GM19397 (cell line): Measurements from ENCODE around the gene GAS1.

Experiments
- ATAC-seq: cut with Tn5 transposase; IDR thresholded peaks from one replicate; pipeline ENCODE4 v1.9.1; 2021; ENCODE audit warnings: mild to moderate bottlenecking, moderate library complexity; ENCODE audit not compliant: unreplicated experiment

GAS1 gene, protein sequence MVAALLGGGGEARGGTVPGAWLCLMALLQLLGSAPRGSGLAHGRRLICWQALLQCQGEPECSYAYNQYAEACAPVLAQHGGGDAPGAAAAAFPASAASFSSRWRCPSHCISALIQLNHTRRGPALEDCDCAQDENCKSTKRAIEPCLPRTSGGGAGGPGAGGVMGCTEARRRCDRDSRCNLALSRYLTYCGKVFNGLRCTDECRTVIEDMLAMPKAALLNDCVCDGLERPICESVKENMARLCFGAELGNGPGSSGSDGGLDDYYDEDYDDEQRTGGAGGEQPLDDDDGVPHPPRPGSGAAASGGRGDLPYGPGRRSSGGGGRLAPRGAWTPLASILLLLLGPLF

DNA sequence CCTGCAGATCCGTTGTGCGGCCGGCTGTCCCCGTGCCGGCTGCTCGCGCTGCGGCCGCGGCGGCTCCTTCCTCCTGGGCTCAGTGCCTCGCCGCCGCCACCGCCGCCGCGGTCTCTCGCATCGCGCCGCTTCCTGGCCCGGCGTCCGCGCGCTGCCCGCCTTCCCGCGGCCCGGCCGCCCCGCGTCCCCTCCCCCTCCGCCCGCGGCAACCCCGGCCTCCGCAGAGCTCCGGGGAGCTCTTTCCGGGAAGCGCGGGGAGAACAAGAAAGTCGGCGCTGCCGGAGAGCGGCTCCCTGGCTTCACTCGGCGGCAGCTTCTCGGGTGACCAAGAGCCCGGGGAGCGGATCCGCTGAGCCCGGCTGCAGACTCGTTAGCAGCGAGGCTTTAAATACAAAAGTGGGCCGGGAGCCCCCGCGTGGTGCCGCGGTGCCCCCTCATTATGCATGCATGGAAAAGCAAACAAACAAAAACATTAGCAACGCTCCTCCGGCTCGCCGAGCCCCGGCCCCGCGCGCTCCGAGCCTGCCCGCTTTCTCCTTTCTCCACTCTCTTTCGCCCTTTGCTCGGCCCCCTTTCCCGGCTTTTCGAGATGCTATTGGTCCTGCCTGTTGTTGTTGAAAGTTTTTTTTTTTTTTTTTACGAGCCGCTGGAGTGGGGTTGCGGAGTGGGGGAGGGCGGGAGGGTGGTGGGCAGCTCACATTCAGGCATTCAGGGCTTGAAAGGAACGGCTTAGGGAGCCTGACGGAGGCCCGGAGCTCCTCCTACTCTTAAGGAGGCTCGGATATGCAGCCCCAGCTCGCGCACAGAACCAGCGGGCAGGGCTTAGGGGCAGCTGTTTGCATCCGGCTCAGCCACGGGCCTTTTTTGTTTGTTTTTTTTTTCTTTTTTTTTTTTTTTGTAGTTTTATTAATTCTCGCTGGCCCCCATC is at the start of gene GAS1:
GAS1 (minus strand) TSS at position 361 of the 928 bp plus-strand sequence. CDS start 727 bp downstream, outside the sequence.
- ATAC-seq = peak; percentile 47

DNA sequence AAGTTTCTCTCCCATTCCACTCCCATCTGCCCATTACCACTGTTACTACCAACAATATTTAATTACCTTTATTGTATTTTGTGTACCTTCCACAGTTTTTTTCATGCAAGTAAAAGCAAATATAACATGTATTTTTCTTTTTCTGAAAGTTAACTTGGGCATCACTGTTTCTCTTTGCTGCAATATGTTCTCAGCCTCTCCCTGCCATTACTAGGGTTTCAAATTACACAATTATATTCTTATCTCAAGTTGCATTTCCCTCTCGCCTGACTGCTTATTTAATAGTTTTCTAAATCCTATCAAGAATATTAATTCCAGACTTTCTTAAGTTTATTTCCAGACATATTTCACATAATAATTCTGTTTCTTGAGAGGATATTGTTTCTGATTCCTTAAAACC is 46.9 kb upstream of the GAS1 start:
- ATAC-seq = no peak

DNA sequence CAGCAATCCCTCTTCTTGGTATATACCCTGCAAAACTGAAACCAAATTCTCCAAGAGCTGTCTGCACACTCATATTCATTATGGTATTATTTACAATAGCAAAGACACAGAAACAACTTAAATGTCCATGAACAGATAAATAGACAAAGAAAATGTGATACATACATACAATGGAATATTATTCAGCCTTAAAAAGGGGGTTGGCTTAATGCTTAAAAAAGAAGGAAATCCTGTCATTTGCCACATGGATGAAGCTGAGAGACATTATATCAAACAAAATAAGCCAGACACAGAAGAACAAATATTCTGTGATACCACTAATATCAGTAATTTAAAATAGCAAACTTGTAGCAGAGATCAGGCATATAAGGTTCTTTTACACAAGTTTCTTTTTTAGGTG is 46.5 kb upstream of the GAS1 start:
- no peak for ATAC-seq

DNA sequence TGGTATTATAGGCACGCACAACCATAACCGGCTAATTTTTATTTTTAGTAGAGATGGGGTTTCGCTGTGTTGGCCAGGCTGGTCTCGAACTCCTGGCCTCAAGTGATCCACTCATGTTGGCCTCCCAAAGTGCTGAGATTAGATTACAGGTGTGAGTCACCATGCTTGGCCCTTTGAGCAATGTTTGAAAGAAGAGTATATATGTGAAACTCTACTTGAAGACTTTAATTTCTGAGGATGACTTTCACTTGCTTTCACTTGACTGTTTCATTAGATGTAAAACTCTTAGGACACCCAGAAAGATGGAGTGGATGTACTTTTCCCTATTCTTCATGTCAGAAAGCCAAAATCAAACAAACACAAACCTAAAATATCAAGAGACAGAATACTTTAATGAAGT is 43.8 kb upstream of the GAS1 start:
- ATAC-seq = no peak

DNA sequence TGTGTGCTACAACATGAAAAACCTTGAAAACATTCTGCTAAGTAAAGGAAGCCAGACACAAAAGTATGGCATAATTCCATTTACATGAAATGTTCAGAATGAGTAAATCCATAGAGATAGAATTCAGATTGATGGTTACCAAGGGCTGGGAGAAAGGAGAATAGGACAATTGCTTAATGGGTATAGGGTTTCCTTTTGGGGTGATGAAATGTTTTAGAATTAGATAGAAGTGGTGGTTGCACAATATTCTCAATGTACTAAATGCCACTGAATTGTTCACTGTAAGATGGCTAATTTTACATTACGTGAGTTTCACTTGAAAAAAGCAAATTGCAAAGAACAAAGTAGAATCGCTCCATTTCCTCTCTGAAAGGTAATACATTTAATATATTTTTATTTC is 43.0 kb upstream of the GAS1 start:
- ATAC-seq = no peak

DNA sequence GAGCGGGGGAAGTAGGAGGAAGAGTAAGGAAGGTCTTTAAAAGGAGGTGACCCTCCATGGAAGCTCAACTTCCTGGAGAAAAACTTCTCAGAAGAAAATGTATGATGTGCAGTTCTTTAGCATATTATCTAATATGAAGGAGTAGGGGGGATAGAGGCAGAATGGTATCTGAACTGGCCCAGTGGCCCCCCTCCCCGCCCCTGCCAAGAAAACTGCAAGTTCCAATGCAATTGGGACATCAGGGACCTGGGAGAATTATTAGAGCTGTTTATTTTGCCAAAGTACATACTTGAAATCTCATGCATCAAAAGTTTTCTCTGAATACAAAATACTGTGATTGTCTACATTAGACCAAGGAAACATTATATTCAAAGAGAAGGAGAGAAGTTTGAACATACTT is 40.6 kb upstream of the GAS1 start:
- no peak for ATAC-seq

DNA sequence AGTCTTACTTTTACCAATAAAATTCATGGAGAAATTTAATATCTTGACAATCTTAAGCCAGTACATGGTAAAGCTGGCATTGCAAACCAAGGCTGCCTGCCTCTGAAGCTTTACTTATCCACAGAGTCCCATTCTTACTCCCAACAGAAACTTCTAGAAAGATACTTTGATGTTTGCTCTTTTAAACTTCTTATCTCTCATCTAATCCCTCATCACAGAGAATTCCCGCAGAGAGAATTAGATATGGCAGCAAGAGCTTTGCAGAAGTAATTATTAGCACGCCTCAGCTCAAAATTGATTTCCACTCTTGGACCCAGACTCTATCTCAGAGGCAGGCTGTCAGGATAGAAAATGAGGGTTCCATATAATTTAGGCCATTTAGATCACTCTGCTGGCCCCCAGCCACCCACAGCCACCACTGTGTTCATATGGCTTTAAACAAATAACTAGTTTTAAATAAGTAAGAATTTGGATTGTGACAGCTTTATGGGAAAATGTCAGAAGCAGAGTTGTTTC is 37.9 kb upstream of the GAS1 start:
- no peak for ATAC-seq

DNA sequence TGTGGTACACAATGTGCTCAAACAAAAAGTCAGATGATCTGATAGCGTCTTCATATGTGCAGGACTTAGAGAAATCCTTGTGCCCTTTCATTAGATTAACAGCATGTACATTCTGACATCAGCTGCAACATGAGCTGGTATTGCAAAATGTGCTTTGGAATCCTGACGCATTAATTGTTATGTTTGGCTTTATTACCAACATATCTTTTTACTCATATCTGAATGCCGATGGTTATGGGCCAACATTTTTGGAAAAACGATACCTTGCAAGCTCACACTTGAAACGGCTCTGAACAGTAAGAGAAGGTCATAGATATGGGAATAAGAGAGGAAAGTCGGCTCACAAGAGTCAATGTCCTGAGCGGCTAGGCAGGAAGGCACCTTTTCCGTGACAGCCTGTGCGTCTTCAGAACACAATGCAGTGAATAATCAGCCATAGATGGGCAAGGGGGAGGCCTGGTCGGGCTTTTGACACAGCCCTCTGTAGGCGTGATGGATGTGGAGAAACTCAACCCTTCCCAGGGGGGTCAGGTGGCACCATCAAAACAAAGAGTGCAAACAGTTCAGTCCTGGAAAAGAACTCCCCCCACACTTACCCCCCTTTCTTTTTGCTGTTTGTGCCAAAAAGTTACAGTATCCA is 36.4 kb upstream of the GAS1 start:
- no peak for ATAC-seq

DNA sequence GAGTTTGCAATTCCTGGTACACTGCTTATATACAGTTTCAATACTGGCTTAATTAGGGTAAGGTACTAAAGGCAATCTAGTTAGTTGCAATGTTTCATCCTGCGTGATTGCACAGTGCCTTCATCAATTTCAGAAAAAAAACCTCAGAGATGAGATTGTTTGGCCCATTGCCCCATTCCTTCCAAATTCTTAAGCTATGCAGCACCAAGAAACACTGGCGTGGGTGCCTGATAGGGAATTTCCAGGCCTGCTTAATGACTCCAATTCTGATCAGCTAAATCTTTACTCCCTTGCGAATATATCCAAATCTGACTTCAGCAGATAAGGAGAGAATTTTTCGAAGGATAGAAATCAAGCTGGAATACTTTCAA is 35.9 kb upstream of the GAS1 start:
- ATAC-seq = no peak

DNA sequence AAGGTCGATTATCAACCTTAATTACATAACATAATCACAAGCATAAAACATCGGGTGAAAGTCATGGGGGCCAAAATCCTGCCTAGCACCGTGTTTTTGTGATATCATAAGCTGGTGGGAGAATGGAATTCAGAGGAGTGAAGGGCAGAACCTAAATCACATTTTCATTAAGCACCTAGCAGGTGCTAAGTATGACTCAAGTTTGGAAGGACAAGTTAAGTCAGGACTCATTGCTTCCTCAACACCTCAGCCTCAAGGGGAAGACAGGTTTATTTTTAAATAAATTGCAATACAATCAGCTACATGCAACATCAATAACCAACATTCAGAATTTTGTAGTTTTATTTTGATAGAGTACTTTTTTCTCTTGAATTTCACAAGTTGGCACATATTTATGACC is 33.5 kb upstream of the GAS1 start:
- ATAC-seq = no peak

DNA sequence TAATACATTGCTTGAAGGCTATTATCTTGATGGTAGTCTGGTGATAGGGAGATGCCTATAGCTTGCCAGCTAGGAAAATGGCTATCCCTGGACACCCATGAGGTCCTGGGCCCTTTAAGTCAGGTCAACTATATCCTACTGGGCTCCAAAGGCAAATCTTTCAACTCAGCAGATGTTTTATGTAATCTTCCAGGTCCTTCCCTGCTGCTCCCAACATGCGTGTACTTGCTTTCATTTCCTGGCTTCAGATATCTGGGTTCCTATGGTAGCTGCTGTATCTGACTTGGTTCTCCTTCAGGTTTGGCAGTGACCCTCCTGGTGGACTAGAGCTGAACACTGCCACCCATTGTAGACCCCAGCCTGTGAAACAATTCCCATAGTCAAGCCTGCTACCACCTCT is 32.4 kb upstream of the GAS1 start:
- ATAC-seq = no peak

DNA sequence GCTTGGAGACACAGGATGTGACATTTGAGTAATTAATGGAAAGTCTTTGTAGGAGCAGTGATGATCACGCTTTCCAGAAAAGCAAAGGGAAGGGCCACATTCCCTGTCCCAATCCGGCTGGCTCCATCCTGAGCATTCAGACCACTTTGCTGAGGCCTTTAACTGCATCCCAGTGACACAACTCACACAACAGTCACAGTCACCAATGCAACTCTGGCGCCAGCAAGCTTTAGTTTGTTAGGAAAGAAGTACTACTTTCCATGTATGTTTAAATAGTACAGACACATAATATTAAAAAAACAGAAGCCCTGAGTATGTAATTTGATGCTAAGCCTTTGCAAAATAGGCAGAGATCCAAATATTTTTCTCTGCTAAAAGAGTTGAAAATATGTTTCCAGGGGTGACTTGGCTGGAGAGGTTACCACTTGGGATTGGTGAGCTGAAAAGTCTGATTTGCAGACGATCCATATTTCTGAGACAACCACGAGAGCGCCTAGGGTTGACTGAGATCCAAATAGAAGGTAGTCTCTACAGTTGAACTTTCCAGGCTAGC is 31.7 kb upstream of the GAS1 start:
- no peak for ATAC-seq

DNA sequence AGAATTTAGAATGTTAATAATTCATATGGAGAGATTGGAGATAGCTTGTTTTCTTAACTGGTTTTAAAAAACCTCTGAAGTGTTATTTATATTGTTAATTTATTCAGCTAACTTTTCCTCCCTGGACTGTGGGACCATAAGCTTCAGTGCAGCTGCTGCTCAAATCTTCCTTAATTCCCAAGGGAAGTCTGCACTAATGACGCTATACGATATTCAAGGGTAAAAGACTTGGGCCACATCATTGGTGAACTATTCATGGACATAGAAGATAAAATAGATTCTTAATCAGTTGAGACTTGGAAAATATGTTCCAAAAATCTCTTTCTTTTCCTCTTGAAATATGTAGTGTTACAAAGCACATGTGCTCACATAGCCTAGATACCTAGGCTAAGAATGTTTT is 31.1 kb upstream of the GAS1 start:
- no peak for ATAC-seq

DNA sequence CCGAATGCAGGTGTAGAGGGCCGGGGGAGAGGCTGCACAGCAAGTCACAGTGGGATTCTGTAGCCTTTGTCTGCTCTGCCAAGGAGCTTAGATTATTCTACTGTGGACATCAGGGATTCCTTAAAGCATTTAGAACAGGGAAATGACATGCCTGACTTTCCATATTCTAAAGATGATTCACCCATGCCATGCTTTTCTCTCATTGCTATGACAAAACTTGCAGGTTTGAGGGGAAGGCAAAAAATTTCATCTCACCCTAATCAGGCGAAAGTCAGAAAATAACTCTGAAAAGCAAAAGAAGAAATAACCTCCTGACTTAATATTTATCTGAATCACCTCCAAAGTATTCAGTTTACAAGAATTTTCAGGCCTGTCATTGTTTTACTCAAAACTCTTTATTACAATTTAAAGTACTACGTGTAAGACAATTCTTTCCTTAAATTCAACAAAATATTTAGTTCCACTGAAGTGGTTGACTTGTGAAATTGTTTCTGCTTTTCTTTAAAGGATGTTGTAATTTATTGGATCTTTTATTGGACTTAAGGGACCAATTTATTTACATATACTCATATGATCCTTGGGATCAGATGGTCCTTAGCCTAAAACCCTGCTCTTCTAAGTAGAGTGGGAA is 30.0 kb upstream of the GAS1 start:
- ATAC-seq = no peak

DNA sequence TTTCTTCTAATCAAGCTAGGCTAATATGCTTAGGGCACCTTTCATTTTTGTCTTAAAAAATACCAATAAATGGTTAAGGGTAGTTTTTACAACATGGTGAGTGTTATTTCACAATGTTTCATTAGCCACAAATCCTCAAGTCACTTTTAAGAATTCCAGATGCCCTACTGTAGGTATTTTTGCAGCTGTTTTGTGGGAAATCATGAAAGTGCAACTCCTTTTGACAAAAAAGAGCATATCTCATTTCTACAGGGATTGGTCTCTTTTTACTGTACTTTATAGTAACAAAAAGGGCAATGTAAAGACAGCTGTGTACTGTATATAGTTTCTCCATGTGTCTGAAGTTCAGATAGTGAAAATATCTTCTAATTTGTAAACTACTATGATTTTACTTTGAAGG is 28.3 kb upstream of the GAS1 start:
- ATAC-seq = no peak

DNA sequence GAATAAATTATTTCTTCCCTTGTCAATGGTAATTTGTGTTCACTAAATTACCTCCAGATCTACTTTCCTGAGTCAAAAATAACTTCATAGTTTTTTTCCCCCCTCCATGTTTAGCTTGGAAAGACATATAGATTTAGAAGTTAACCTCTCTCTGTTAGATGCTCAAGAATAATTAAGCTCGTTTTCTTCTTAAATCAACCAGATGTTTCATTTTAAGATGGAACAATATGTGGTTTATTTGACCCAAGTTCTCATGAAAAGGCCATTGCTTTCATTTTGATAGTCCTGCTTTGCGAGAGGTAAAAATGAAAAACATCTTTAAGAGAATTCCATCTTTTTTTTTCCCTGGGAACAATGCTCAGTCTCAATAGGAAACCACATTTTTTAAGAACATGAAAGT is 27.7 kb upstream of the GAS1 start:
- no peak for ATAC-seq

DNA sequence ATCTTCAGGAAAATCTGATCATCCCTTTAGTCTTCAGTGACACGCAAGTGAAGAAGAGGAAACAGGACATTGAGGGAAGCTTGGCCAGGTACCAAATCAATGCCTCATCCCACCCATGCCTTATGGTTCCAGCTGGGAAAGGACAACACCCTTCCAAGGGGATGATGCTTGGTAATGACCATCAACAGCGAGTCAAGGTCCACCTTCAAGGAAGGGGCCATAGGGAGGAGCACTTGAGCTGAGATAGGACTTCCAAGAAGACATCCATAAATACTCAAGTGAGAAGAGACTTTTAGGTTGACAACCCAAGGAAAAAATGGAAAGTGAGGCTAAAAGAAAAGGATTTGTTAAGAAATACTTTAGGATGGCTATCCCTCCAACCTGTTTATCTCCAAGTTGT is 27.1 kb upstream of the GAS1 start:
- no peak for ATAC-seq

DNA sequence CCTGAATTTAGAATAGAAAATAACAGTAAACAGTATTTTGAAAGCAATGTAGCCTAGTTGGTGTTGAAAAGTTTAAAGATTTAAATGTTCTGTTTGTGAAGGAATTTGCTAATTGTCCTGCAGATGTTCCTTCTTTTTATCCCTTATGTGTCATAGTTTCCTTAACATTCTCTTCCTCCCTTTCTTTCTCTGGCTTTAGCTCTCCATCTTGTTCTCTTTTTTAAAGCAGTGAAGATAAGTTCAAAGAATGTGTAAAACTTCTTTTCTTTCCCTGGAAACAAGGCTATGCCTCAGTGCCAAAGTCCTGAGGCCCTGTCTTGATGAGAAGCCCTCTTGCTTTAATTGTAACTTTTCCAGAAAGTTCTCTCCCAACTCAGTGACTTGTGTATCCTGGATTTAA is 24.4 kb upstream of the GAS1 start:
- no peak for ATAC-seq

DNA sequence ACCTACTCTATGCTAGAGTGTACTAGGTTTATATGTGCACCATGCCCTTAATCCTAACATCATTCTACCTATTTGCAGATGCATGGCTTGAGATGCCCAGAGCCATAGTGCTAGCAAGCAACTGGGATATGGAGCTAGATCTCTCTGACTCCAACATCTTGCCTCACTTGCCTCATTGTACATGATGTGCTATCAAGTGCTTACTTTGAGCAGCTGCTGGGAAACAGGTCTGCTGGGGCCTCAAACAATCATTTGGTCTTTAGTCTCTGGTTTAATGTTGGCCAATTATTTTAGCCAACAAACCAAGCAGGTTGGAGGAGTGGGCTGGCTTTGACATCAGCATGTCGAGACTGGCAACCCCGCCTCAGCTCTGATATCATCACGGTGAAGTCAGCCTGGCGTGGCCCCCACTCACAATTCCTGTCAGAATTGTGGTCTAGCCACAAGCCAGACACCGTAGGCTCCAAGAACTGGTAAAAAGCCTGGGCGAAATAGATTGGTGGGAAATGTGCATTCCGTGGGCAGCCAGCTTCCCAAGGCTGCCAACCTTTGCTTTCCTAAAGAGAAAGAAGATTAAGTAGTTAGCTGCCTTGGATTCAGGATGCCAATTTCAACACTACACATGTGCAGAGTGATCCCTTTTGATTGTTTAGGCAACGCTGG is 21.1 kb upstream of the GAS1 start:
- ATAC-seq = no peak

DNA sequence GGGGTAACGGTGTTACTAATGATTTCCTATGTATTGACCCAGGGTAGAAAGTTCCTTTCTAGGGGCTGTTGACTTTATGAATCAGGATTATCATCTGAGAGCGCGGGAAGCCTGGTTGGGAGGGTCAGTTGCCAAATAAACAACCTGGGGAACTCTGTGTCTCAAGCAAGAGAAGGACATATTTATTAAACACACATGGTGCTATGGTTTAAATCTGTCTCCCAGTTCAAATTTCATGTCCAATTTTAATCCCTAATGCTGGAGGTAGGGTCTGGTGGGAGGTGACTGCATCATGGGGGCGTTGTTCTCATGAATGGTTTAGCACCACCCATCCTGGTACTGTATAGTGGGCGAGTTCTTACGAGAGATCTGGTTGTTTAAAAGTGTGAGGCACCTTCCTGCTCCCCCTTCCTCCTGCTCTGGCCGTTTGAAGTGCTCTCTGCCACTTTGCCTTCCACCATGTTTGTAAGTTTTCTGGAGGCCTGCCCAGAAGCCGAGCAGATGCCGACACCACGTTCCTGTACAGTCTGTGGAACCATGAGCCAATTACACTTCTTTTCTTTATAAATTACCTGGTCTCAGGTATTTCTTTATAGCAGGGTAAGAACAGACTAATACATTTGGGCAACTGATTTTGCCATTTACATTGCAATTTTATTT is 19.7 kb upstream of the GAS1 start:
- ATAC-seq = no peak
